K562 (cell line): ENCODE data around the gene CHD6. TPM values are rescaled to one million over a fixed set of nuclear protein-coding genes. Genes with fewer than 3 reads are reported as not detected.

Experiments used
- ATAC-seq: fragments of 200-7000 bp; cut with Tn5 transposase; 3 replicates; pipeline ENCODE4 v1.9.1; 2020; ENCODE audit warnings: moderate library complexity
- BruUV-seq: library from RNA; stranded (reverse); fragments of 400-500 nt; replicated peaks from 2 replicates; lab custom pipeline; 2021; lab: Mats Ljungman, UMichigan
- CTCF ChIA-PET: fragments of 300-600 bp; formaldehyde crosslinking; extraction: SDS; loops from one replicate; lab custom pipeline; 2021; ENCODE audit warnings: low intra/inter-chr PET ratio; lab: Yijun Ruan, JAX
- POLR2A ChIA-PET: fragments of 300-600, 350-650 bp; sonication (Branson Sonifier 250); formaldehyde crosslinking; extraction: SDS; loops from one replicate; lab custom pipeline; 2021; ENCODE audit warnings: antibody characterized with exemption, inconsistent platforms; lab: Yijun Ruan, JAX
- DNase-seq, 4 experiments: peaks; one replicate each; pipeline versions ENCODE4 v3.0.0 to v3.0.0-alpha.2; 2011 to 2018; ENCODE audit warnings: low spot score in 3 of 4, mixed read lengths in 3 of 4; ENCODE audit errors: extremely low read depth in 1 of 4
- FAIRE-seq: peaks from 2 replicates; lab custom pipeline; 2011; peaks lifted over from hg19 to GRCh38; lab: Jason Lieb, UNC
- H2AFZ ChIP-seq: 2 replicates; pipeline ENCODE4 v1.6.0; 2011; ENCODE audit warnings: low read depth, low read length, control low read depth, inconsistent platforms
- H3K27ac ChIP-seq: fragments of 200-600 bp; 3 replicates; pipeline ENCODE4 v1.8.0; 2011; ENCODE audit warnings: low read depth, mild to moderate bottlenecking, control low read depth, inconsistent platforms, low read length, moderate library complexity, mixed read lengths; ENCODE audit errors: extremely low read depth
- H3K27me3 ChIP-seq, 2 experiments: fragments of 300-600 bp in 1 of 2; 2 replicates in 1 of 2; 3 replicates in 1 of 2; pipeline versions ENCODE4 v1.6.0 to v1.8.0; 2011; ENCODE audit warnings: inconsistent platforms in 2 of 2, low read length in 2 of 2, mild to moderate bottlenecking in 1 of 2, mixed read lengths in 1 of 2, moderate library complexity in 1 of 2; ENCODE audit not compliant: control insufficient read depth in 2 of 2, insufficient read depth in 2 of 2
- H3K36me3 ChIP-seq: fragments of 300-600 bp; 3 replicates; pipeline ENCODE4 v1.8.0; 2011; ENCODE audit warnings: mild to moderate bottlenecking, low read length, inconsistent platforms; ENCODE audit not compliant: control insufficient read depth, insufficient read depth
- H3K4me1 ChIP-seq, 2 experiments: fragments of 200-600 bp in 1 of 2; replicated peaks in 1 of 2; 2 replicates in 1 of 2; 3 replicates in 1 of 2; pipeline versions ENCODE4 v1.5.1 to v1.8.0; 2011; ENCODE audit warnings: inconsistent platforms in 2 of 2, low read length in 2 of 2, mild to moderate bottlenecking in 1 of 2, mixed read lengths in 1 of 2, moderate library complexity in 1 of 2; ENCODE audit not compliant: control insufficient read depth in 2 of 2, insufficient read depth in 2 of 2
- H3K4me2 ChIP-seq: 2 replicates; pipeline ENCODE4 v1.6.1; 2011; ENCODE audit warnings: low read length, control low read depth, inconsistent platforms, mixed read lengths; ENCODE audit not compliant: insufficient read depth
- H3K4me3 ChIP-seq: fragments of 200-600 bp; sonication (generic), shearing (Covaris generic); 2 replicates; pipeline ENCODE4 v1.5.1; 2016; ENCODE audit warnings: control low read depth, inconsistent platforms
- H3K79me2 ChIP-seq: fragments of 200-600 bp; 3 replicates; pipeline ENCODE4 v1.8.0; 2011; ENCODE audit warnings: low read length, inconsistent platforms; ENCODE audit not compliant: control insufficient read depth, insufficient read depth
- H3K9ac ChIP-seq, 2 experiments: 2 replicates each; pipeline versions ENCODE4 v1.6.0 to v1.6.1; 2011; ENCODE audit warnings: low read depth in 2 of 2, low read length in 2 of 2, control low read depth in 1 of 2, inconsistent platforms in 1 of 2, mild to moderate bottlenecking in 1 of 2, mixed read lengths in 1 of 2; ENCODE audit not compliant: insufficient read depth in 1 of 2
- H3K9me1 ChIP-seq: one replicate; pipeline ENCODE4 v1.6.0; 2011; ENCODE audit warnings: inconsistent platforms, mild to moderate bottlenecking, low read length, moderate library complexity; ENCODE audit not compliant: control insufficient read depth, insufficient read depth
- H3K9me3 ChIP-seq: replicated peaks from 2 replicates; pipeline ENCODE4 v1.5.1; 2011; ENCODE audit warnings: low read depth, low read length, inconsistent platforms; ENCODE audit not compliant: control insufficient read depth, insufficient read depth
- H4K20me1 ChIP-seq: replicated peaks from 2 replicates; pipeline ENCODE4 v1.6.1; 2011; ENCODE audit warnings: low read length, inconsistent platforms, mixed read lengths; ENCODE audit not compliant: control insufficient read depth, insufficient read depth
- BRCA1 ChIP-seq, 2 experiments: fragments of 450-650 bp in 1 of 2; sonication (generic) in 1 of 2; formaldehyde crosslinking in 1 of 2; IDR thresholded peaks; 2 replicates each; pipeline versions ENCODE4 v1.5.0 to v1.6.1; 2017 to 2020; ENCODE audit warnings: mild to moderate bottlenecking in 1 of 2, missing genetic modification reagents in 1 of 2
- CAMTA2 ChIP-seq: fragments of 250-450 bp; sonication (Bioruptor Pico); conservative IDR thresholded peaks from 2 replicates; pipeline ENCODE4 v1.5.1; 2022
- DMBX1 ChIP-seq: fragments of 250-450 bp; sonication (Bioruptor Pico); IDR thresholded peaks from 2 replicates; pipeline ENCODE4 v1.8.0; 2022; ENCODE audit warnings: inconsistent platforms, mild to moderate bottlenecking, moderate library complexity, borderline replicate concordance
- JUN ChIP-seq, 2 experiments: sonication (generic) in 1 of 2; formaldehyde crosslinking in 1 of 2; IDR thresholded peaks; 2 replicates each; pipeline versions ENCODE4 v1.6.1 to v1.8.0; 2012 to 2022; ENCODE audit warnings: borderline replicate concordance in 2 of 2, mild to moderate bottlenecking in 2 of 2, improper control_type of control experiment in 1 of 2, low read depth in 1 of 2, low read length in 1 of 2, missing genetic modification reagents in 1 of 2
- MYBL2 ChIP-seq, 2 experiments: fragments of 450-650 bp in 1 of 2; sonication (generic) in 1 of 2; formaldehyde crosslinking in 1 of 2; IDR thresholded peaks; 2 replicates each; pipeline versions ENCODE4 v1.6.1 to v1.8.1; 2017 to 2022; ENCODE audit warnings: borderline replicate concordance in 1 of 2, inconsistent platforms in 1 of 2, low read depth in 1 of 2, mild to moderate bottlenecking in 1 of 2, missing genetic modification reagents in 1 of 2, moderate library complexity in 1 of 2
- NCOA1 ChIP-seq: fragments of 450-650 bp; IDR thresholded peaks from 2 replicates; pipeline ENCODE4 v1.6.1; 2016; ENCODE audit warnings: low read depth
- NCOA2 ChIP-seq, 2 experiments: fragments of 450-650 bp; IDR thresholded peaks; 2 replicates each; pipeline ENCODE4 v1.6.1; 2018; ENCODE audit warnings: mild to moderate bottlenecking in 2 of 2, moderate library complexity in 1 of 2; ENCODE audit not compliant: partially characterized antibody in 2 of 2
- PHB2 ChIP-seq: fragments of 450-650 bp; IDR thresholded peaks from 2 replicates; pipeline ENCODE4 v1.6.1; 2017; ENCODE audit warnings: low read depth
- RFX5 ChIP-seq: IDR thresholded peaks from 2 replicates; pipeline ENCODE4 v1.6.1; 2011; ENCODE audit warnings: low read depth, mild to moderate bottlenecking, improper control_type of control experiment, low read length
- SRF ChIP-seq, 2 experiments: fragments of 250-450, 450-650 bp in 1 of 2; sonication (Bioruptor Pico) in 1 of 2; sonication (generic) in 1 of 2; formaldehyde crosslinking; IDR thresholded peaks; 2 replicates each; pipeline versions ENCODE4 v1.5.0 to v1.5.1; 2020 to 2022; ENCODE audit warnings: mild to moderate bottlenecking in 1 of 2, missing genetic modification reagents in 1 of 2
- ZKSCAN8 ChIP-seq: fragments of 200-800 bp; sonication (Bioruptor generic); IDR thresholded peaks from 2 replicates; pipeline ENCODE4 v1.6.1; 2016; ENCODE audit warnings: missing genetic modification characterization, missing compliant biosample characterization
- WGBS: fragments of 100-300 bp; shearing (Covaris generic); methylation state at CpG from one replicate; pipeline ENCODE4 v1.1.6; 2016; ENCODE audit warnings: low coverage, mixed read lengths; ENCODE audit not compliant: insufficient coverage; ENCODE audit errors: missing lambda C conversion rate; 5-methylcytosine and 5-hydroxymethylcytosine counted together
- in situ Hi-C: fragments of 300-500 bp; cut with MboI; formaldehyde crosslinking; loops from 4 replicates; pipeline ENCODE4 v1.15.0; 2018; ENCODE audit warnings: inconsistent platforms, mixed read lengths
- intact Hi-C: fragments of 100-400 bp; cut with micrococcal nuclease; formaldehyde crosslinking; loops from 2 replicates; pipeline ENCODE4 v1.14.2; 2022
- polyA plus RNA-seq, 8 experiments: library from polyadenylated mRNA; depleted of rRNA in 4 of 8; stranded (reverse) in 5 of 8; unstranded in 3 of 8; fragments of >200 nt; fragmentation: Nextera tagmentation in 2 of 8; fragmentation: Illumina TruSeq in 1 of 8; extraction: Ambion mirVana in 2 of 8; extraction: Trizol in 1 of 8; gene quantifications; 2 replicates each; pipeline versions ENCODE4 v1.2.1 to v1.2.3, GENCODE V29; 2011 to 2014; ENCODE audit warnings: inconsistent platforms in 1 of 8, missing spikeins in 1 of 8
- total RNA-seq, 7 experiments: library from RNA; depleted of rRNA in 6 of 7; stranded (reverse); fragments of >200 nt in 6 of 7; fragmentation: Illumina TruSeq in 2 of 7; extraction: Trizol in 2 of 7; gene quantifications; 2 replicates each; pipeline versions ENCODE4 v1.2.1 to v1.2.3, GENCODE V29; 2011 to 2021; ENCODE audit warnings: low replicate concordance in 1 of 7
- TF ChIP-seq, protein P1 (sequence below): fragments of 250-450 bp; sonication (Bioruptor Pico); IDR thresholded peaks from 2 replicates; pipeline ENCODE4 v1.9.0; 2021; ENCODE audit warnings: mild to moderate bottlenecking
- TF ChIP-seq, protein P2 (sequence below): sonication (generic); formaldehyde crosslinking; IDR thresholded peaks from 2 replicates; pipeline ENCODE4 v1.4.0; 2020; ENCODE audit warnings: mild to moderate bottlenecking, missing genetic modification reagents
- TF ChIP-seq, protein P3 (sequence below): sonication (generic); formaldehyde crosslinking; IDR thresholded peaks from 2 replicates; pipeline ENCODE4 v1.8.0; 2022; ENCODE audit warnings: mild to moderate bottlenecking, missing genetic modification reagents
- TF ChIP-seq, protein P4 (sequence below): sonication (generic); formaldehyde crosslinking; IDR thresholded peaks from 2 replicates; pipeline ENCODE4 v1.8.0; 2022; ENCODE audit warnings: mild to moderate bottlenecking, missing genetic modification reagents

CHD6 gene
- total and polyA plus RNA-seq, 9 of the 15 experiments (the other 6 are each of a cell fraction or from before 2014, with no cell fraction given) = 3.9 to 24.2 (median 12.8) TPM

DNA sequence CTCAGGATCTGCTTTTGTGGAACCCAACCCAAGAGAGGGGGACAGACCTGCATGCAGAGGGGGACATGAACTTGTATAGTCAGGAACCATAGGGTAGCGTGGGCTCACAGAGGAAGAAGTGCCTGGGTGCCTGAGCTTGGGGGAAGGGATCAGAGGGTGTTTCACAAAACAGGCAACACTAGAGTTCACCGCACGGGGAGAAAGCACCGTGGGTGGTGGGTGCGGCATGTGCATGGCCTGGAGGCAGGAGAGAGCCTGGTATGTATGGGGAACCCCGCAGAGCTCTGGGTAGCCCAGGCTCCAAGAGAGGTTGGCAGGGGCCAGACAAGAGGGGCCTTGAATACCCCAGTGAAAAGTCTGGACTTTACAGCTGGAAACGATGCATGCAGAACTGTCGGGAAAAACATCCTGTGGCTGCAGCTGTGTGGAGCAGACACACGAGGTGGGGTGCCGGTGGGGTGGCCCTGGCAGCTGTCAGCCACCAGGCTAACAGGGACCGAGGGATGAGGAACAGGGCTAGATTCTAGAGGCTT is 244.9 kb downstream of the CHD6 start (continued):
- no peak for TF ChIP-seq ZKSCAN8
- TF ChIP-seq PHB2 = no peak
- TF ChIP-seq NCOA1 = no peak
- TF ChIP-seq, protein P1, sequence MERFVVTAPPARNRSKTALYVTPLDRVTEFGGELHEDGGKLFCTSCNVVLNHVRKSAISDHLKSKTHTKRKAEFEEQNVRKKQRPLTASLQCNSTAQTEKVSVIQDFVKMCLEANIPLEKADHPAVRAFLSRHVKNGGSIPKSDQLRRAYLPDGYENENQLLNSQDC (CRISPR knock-in tag) = no peak

DNA sequence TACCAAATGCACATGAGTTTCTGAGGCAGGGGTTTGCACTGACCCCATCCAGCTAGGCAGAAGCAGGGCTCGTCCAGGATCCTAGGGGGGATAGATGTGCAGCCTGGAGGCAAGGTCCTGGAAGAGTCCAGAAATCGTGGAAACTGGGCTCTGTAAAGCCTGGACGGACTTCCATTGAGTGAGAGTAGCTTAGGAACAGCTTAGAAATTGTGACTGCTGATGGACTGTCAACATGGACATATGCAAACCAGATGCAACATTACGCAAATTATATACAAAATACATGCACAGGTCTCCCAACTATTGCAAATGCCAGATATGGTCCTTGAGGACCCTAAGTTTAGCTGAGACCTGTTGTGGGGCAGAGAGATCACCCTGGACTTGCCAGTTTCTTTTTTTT is 246.8 kb downstream of the CHD6 start:
- POLR2A ChIA-PET = interaction anchor here (1.4 kb wide), 1 partner anchor 12 kb away, joined by 3 read pairs; no protein-coding TSS in a partner anchor
- Histone ChIP-seq H2AFZ (no peak overlapping the region), H3K79me2 (no peaks in the 10 kb centered on the region), H3K9me1 (no peaks in the 10 kb centered on the region), H3K27me3 (peaks cover 24 to 55% of the 10 kb centered on the region in 2 experiments; a peak in 4 of 5 replicates), H3K27ac (no peak overlapping the region), H3K4me3 (no peak overlapping the region), H3K4me2 (no peak overlapping the region), H4K20me1 (peaks cover 14% of the 10 kb centered on the region), H3K9ac (no peak overlapping the region), H3K4me1 (peaks cover 0 to 12% of the 10 kb centered on the region in 2 experiments; a peak in 2 of 5 replicates), H3K36me3 (no peaks in the 10 kb centered on the region), H3K9me3 (no peaks in the 10 kb centered on the region)
- no peak for ATAC-seq
- no TSS peak for BruUV-seq
- no peak for DNase-seq
- intact Hi-C loops (no loop called here), in situ Hi-C loops (no loop called here)
- CTCF ChIA-PET = interaction anchor here (0.6 kb wide), 1 partner anchor 371 kb away, joined by 3 read pairs; no protein-coding TSS in a partner anchor
- 5% methylated on average over 4 of the region's 4 CpGs for WGBS
- FAIRE-seq = no peak
- TF ChIP-seq DMBX1 (CRISPR knock-in tag) (no peak), NCOA2 (IDR thresholded peaks at IDR 0.05; ENCODE audit: partially characterized antibody in 2 of 2) (no peak), CAMTA2 (no peak), RFX5 (no peak), SRF (CRISPR knock-in tag; IDR thresholded peaks at IDR 0.05) (no peak), BRCA1 (IDR thresholded peaks at IDR 0.05) (no peak), BRCA1 (CRISPR knock-in tag; IDR thresholded peaks at IDR 0.05) (no peak), MYBL2 (IDR thresholded peaks at IDR 0.05; ENCODE audit: low read depth) (no peak), MYBL2 (CRISPR knock-in tag; IDR thresholded peaks at IDR 0.05; ENCODE audit: borderline replicate concordance) (no peak), JUN (IDR thresholded peaks at IDR 0.05; ENCODE audit: borderline replicate concordance, low read depth, low read length) (no peak), JUN (CRISPR knock-in tag; IDR thresholded peaks at IDR 0.05; ENCODE audit: borderline replicate concordance) (no peak)
- TF ChIP-seq, protein P2, sequence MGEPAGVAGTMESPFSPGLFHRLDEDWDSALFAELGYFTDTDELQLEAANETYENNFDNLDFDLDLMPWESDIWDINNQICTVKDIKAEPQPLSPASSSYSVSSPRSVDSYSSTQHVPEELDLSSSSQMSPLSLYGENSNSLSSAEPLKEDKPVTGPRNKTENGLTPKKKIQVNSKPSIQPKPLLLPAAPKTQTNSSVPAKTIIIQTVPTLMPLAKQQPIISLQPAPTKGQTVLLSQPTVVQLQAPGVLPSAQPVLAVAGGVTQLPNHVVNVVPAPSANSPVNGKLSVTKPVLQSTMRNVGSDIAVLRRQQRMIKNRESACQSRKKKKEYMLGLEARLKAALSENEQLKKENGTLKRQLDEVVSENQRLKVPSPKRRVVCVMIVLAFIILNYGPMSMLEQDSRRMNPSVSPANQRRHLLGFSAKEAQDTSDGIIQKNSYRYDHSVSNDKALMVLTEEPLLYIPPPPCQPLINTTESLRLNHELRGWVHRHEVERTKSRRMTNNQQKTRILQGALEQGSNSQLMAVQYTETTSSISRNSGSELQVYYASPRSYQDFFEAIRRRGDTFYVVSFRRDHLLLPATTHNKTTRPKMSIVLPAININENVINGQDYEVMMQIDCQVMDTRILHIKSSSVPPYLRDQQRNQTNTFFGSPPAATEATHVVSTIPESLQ (CRISPR knock-in tag) = no peak
- TF ChIP-seq, protein P3, sequence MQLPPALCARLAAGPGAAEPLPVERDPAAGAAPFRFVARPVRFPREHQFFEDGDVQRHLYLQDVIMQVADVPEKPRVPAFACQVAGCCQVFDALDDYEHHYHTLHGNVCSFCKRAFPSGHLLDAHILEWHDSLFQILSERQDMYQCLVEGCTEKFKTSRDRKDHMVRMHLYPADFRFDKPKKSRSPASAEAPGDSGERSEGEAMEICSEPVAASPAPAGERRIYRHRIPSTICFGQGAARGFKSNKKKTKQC (CRISPR knock-in tag) = no peak
- TF ChIP-seq, protein P4, sequence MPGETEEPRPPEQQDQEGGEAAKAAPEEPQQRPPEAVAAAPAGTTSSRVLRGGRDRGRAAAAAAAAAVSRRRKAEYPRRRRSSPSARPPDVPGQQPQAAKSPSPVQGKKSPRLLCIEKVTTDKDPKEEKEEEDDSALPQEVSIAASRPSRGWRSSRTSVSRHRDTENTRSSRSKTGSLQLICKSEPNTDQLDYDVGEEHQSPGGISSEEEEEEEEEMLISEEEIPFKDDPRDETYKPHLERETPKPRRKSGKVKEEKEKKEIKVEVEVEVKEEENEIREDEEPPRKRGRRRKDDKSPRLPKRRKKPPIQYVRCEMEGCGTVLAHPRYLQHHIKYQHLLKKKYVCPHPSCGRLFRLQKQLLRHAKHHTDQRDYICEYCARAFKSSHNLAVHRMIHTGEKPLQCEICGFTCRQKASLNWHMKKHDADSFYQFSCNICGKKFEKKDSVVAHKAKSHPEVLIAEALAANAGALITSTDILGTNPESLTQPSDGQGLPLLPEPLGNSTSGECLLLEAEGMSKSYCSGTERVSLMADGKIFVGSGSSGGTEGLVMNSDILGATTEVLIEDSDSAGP = no peak
